Pons (tissue), 1 donor: Measurements from ENCODE around the gene PITRM1.
A peak's percentile ranks its signal among the peaks of the same experiment; 100 is the strongest.
"Not testable (repeated sequence)": the region's sequence is repeated elsewhere in the genome, so short reads cannot be mapped to it uniquely, and the experiment has no call there.

ENCODE experiments used
- DNase-seq: peaks from one replicate; pipeline ENCODE4 v3.0.0-alpha.2; 2016; ENCODE audit warnings: low spot score

Gene PITRM1

DNA sequence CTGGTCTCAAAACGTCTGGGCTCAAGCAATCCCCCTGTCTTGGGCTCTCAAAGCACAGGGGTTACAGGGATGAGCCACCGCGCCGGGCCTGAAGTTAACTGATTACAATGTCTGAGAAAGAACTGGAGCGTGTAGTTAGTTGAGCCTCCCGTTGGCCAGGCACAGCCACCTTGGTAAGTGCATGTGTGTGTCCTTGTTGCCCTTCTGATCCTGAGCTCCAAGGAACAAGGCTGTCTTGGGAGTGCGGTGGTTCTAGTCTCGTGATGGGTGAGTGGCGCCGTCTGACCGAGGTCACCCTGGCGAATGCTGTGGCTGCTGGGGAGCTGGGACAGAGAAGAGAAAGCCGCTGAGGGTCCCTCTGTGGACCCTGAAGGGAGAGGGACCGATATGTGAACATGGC is 50.5 kb downstream of the PITRM1 start:
- no peak for DNase-seq

DNA sequence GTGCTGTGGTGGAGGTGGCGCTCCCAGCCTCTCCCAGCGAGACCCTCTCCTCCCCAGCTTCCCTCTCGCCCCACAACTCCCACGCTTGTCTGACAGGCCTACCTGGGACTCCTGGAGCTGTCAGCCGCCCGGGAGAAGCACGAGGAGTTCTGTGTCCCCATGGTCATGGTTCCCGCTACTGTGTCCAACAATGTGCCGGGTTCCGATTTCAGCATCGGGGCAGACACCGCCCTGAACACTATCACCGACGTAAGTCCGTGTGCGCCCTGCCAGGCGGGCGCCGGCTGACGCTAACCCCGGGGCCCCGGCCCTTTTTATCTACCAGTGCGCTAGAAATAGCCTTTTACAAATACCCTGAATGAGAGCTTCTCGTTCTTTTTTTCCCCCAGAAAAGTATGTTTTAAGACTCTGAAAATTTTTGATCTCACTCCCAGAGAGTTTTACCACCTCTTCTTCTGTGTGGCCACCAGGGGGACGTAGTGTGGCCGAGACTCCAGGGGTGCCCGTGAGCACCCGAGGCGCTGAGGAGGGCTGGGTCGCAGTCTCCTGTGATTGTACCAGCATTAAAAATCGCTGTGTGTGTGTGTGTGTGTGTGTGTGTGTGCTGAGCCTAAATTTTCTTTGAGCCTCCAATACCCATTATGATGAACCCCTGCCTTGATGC is 52.7 kb downstream of the PITRM1 start:
- no peak for DNase-seq

DNA sequence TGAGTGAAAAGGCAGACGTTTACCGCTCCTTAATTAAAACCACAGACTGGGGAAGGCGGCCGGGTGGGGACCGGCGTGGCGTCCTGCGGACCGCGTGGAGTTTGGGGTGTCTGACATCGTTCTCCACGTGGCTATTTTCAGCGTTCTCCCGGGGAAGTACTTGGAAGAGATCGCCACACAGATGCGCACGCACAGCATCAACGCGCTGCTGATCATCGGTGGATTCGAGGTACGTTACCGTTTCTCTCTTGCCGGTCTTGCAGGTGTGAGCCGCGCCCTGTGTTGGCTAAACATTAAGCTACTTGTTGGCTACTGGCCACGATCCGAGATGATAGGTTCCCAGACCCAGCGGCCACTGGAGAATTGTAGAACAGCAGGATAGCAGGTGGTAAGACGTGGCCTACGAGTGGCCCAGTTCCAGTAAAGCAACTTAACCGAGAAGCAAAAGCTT is 53.9 kb downstream of the PITRM1 start:
- DNase-seq, result no peak

DNA sequence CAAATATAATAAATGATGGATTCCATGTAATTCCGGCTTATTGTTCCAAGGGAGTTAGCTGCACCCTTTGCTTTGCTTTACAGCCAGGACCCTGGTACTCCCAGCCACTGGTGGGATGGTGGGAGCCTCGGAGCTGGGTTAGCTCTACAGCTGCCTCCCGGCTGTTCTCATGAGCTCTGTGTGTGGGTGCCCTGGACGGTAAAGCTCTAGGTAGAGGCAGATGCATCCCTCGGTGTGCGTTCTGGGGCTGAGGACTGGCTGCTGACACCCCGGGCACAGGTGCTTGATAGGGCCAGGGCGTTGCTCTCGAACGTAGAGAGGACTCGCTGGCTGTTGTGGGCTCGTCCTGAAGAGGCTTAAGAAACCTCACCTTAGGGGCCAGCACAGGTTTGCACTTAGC is 55.1 kb downstream of the PITRM1 start:
- no peak for DNase-seq

DNA sequence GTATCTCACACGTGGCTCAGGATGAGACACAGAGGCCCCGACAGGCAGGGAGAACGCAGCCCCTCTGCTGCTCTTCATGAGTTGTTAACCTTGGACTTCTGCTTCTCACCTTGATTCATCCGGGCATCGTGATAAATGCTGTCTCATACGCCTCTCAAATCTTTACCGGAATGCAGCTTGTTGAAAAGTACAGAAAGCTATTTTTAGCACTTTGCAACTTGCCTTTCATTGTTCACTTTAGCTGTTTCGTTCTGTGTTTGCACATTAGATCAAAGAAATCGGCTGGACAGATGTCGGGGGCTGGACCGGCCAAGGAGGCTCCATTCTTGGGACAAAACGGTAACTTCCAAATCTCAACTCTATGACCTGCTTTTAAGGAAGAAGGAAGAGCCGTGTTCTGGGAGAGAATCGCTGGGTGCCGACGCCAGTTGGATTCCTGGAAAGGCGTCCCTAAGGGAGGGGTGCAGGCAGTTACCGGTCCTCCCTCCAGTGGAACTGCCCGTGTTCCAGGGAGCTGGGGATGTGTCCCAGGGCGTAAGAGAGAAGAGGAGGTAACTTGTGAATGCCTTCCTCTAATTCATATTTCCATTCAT is 56.0 kb downstream of the PITRM1 start:
- DNase-seq, result no peak

DNA sequence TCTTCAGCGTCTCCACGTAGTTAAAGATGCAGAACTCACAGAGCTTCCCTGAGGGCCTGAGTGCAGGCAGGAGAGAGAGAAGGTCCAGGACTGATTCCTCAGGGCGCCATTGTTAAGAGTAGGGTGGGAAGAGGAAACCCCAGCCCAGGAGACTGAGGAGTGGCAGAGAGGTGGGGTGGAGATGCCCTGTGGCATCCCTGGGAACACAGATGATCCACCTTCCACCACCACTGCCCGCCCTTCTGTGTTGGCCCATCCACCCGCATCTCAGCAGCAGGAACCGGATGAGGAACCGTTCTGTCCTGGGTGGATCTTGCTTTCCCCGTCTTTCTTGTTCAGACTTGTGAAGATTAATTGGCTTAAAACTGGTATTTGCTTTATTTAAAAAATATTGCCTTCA is 56.9 kb downstream of the PITRM1 start:
- no peak for DNase-seq

DNA sequence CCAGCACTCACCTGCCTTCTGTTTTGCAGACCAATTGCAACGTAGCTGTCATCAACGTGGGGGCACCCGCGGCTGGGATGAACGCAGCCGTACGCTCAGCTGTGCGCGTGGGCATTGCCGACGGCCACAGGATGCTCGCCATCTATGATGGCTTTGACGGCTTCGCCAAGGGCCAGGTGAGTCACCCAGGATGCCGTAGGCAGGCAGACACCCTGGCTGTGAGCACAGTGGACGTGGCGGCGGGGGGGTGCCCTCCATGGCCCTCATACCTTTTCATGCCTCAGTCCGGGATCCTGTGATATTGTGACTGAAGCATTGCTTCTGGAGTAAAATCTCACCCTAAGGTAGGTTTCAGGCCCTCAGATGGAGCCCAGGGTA is 59.2 kb downstream of the PITRM1 start:
- no peak for DNase-seq

DNA sequence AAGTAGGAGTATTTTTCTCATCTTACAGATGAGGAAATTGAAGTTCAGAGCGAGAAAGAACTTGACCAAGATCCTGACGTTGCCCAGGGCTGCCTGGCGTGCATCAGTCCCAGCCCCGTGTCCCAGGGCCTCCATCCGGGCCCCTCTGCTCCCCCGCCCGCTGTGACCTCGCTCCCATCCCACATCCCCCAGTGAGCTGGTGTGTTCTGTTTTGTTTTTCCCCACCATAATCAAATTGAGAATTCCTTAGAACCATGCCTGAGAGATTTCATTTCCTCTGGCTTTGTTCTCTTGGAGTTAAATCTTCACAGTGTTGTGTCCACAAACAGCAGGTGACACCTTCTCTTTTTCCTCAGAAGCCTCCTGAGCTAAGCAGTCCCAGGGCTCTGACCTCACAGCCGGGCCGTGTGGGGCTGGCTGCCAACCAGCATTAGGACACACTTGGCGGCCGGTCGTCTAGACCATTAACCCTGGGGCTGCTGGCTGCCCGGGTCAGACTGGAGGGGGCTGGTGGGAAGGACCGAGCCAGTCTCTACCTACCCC is 60.9 kb downstream of the PITRM1 start:
- no peak for DNase-seq

DNA sequence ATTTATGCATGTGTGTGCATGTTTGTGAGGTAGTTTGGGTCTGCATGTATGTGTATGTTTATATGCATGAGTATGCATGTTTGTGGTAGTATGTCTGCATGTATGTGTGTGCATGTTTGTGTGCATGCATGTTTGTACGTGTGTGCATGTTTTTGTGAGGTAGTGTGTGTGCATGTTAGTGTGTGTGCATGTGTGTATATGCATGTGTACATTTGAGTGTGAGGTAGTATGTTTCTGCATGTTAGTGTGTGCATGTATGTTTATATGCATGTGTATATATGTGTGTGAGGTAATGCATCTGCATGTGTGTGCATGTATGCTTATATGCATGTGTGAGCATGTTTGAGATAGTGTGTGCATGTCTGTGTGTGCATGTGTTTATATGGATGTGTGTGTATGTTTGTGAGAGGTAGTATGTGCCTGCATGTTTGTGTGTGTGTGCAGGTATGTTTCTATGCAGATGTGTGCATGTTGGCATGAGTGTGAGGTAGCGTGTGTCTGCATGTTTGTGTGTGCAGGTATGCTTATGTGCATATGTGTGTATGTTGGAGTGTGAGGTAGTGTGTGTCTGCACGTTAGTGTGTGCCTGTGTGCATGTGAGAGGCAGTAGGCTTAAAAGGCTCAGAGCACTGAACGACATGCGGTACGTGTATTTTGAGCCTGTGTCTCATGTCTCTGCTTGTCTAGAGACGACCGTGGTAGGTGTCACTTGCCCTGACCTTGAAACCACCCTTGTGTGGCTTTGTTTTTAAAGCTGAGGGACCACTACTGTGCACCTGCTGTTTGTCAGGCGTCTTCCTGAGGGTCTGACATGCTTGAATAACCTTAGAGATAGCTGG is 61.6 kb downstream of the PITRM1 start:
- DNase-seq, result no peak

DNA sequence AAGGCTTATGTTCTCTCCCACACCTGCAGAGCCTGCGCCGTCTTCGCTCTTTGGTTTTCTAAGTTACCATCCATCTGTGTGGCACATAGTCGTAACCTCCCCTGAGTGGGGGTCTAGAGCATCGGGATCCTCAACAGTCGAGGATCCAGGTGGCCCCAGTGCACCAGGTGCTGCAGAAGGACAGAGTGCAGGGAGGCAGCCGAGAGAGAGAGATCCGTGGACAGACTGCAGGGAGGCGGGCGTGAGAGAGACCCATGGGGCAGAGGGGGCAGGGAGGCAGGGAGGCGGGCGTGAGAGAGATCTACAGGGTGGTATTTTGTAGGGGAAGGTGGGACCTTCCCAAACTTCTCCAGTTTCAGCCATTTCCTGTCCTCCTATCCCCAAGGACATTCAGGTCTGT is 62.9 kb downstream of the PITRM1 start:
- no peak for DNase-seq

DNA sequence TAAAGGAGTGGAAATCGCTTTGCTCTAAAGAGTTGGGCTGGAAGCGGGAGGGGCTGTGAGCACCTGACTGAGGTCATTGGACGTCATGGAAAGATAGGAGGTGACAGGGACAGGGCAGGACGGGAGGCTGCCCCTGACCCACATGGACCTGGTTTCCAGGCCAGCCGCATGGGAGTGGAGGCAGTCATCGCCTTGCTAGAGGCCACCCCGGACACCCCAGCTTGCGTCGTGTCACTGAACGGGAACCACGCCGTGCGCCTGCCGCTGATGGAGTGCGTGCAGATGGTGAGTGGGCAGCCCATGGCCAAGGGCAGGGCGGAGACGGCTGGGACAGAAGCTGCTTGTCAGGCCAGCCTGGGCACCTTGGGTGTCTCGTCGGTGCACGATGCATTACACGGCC is 63.4 kb downstream of the PITRM1 start:
- no peak for DNase-seq

DNA sequence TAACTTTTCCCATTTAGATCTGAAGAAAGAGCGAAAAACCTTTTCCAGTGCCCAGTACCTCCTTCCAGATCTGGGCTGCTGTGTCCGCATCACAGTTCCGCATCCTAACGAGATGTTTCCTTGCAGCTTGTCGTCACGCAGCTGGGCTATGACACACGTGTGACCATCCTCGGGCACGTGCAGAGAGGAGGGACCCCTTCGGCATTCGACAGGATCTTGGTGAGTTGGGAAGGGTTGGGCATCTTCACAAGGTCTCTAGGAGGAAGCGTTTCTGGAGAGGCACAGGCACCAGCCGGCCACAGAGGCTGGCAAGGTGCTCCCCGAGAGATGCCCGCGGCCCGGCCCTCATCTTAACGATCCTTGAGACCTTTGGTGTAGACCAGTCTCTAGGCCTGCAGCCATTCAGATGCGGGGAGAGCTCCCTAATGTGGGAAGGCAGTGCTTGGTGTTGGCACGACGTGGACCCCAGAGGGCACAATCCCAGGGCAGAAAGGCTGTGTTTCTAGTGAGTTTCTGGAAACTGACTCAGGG is 63.9 kb downstream of the PITRM1 start:
- DNase-seq, result no peak

DNA sequence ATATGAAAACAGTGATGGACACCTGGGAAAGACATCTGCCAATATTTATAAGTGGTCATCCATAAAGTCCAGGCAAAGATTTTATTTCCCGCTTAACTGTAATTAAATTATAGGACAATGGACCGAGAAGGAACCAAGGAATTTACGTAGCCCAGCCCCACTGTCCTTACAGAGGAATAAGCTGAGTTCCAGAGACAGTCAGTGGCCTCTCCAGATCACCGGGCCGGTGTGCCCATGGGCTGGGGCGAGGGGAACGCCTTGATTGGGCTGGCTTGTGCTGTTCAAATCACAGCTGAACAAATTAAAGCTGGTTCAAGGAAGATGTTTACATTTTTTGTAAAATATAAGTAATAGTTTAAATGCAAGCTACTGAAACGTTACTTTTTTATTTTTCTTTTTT is 64.5 kb downstream of the PITRM1 start:
- DNase-seq, result no peak

DNA sequence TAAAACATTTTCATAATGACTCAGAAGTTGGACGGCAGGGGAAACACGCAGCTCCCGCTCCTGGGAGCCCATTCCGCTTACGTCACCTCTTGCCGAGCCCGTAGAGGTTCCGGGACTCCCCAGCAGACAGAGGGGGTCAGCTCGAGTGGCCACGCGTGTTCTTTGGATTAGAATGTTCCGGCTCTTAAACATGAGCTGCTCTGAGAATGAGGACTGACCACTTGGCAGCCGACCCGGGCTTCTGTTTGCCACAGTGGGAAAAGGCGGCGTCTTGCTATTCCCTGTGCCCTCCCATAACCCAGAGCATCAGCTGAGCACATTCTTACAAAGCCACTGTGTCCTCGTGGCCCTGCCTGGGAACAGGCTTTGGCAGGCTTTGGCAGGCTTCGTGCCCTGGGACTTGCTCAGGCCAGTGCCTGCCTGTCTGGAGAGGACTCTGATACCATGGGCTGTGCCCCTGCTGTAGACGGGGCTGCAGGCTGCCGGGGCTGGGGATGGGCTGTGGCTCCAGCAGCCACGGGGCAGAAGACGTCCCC is 65.1 kb downstream of the PITRM1 start:
- DNase-seq, result peak; percentile 95

DNA sequence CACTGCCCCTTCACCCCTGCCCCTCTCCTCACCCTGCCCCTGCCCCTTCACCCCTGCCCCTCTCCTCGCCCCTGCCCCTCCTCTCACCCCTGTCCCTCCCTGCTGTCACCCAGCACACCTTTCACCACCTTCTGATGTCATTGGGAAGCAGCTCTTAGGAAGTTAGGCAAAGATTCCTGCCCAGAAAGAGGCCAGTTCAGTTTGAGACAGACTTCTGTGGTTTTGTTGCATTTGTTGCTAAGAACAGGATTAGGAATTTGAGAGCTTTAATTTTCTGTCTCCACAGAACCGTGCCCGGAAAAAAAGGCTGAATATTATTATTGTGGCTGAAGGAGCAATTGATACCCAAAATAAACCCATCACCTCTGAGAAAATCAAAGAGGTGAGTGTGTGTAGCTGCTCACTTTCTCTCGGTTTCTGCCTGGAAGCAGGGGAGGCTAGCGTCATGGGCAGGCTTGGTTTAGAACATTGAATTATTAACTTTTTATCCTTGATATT is 65.6 kb downstream of the PITRM1 start:
- peak; percentile 21 for DNase-seq

DNA sequence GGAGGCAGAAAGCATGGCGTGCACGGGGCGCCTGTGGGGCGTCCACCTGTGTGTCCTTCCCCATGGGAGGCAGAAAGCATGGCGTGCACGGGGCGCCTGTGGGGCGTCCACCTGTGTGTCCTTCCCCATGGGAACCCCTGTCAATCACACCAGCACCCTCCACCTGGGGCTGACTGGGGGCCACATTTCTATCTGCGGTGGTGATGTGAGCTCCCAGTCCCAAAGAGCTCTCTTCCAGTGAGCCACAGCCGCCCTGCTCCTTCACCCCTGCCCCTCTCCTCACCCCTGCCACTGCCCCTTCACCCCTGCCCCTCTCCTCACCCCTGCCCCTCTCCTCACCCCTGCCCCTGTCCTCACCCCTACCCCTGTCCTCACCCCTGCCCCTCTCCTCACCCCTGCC is 66.3 kb downstream of the PITRM1 start:
- not testable (repeated sequence) for DNase-seq

DNA sequence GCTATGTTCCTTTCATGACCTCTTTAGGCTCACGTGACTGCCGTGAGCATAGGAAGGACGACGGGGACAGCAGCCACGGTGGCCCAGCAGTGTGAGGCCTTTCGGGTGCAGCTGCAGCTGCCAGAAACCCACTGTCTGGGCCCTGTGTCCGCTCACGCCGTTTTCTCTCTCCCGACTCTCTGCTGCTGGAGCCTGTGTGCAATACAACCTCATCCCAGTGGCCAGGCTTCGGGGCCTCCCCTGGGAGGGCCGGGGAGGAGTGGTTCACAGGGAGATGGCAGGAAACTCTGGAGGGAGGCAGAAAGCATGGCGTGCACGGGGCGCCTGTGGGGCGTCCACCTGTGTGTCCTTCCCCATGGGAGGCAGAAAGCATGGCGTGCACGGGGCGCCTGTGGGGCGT is 66.7 kb downstream of the PITRM1 start:
- no peak for DNase-seq

DNA sequence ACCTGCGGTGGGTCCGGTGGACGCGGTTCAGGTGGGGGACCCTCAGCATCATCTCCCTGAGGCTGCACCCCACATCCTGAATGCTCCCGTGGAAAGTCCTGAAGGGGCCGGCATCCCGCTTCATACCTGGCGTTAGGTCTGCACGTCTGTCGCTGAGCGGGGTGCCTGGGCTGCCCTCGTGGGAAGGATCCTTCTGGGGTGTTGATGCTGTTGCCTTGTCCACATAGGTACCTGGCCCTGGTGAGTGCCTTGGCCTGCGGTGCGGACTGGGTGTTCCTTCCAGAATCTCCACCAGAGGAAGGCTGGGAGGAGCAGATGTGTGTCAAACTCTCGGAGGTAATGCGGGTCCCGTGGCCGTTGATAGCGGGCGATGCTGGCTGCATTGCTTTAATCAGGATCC is 67.4 kb downstream of the PITRM1 start:
- no peak for DNase-seq

DNA sequence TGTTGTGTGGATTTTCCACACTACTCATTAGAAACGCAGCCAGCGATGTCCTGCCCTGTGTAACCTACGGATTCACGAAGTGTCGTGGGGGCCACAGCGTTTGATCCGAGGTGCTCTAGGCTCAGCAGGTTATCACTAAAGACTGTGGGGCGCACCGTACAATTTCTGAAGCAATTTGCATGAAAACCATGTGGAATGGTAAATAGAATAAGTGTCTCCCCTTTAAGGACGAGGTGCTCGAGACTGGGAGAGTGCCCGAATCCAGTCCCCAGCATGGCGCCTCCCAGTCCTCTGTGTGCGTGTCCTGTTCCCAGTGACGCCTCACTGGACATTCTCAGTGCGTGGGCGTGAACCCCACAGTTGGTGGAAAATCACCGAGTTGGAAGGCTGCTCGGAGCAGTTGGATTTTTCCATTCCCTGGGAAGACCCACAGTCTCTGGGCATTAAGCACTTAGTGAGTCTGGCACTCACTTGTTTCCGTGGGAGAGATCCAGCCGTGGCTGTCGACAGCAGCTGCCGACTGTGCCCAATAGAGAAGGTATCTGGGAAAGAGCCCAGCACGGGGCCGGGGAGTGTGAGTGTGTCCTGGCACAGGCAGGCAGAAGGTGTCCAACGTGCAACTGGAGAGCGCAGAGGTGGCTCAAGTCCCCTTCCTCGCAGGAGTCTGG is 68.2 kb downstream of the PITRM1 start:
- DNase-seq, result peak; percentile 53

DNA sequence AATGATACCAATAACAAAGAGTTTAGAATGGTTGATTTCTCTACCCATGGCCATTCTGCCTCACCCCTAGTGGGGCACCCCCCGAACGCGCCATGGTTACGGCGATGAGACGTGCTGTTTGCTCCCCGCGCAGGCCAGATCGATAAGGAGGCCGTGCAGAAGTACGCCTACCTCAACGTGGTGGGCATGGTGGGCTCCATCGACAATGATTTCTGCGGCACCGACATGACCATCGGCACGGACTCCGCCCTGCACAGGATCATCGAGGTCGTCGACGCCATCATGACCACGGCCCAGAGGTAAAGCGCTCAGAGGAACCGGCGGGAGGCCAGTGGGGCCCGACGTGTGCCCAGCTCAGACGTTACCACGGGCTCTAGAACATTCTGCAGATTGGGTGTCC is 68.9 kb downstream of the PITRM1 start:
- no peak for DNase-seq

DNA sequence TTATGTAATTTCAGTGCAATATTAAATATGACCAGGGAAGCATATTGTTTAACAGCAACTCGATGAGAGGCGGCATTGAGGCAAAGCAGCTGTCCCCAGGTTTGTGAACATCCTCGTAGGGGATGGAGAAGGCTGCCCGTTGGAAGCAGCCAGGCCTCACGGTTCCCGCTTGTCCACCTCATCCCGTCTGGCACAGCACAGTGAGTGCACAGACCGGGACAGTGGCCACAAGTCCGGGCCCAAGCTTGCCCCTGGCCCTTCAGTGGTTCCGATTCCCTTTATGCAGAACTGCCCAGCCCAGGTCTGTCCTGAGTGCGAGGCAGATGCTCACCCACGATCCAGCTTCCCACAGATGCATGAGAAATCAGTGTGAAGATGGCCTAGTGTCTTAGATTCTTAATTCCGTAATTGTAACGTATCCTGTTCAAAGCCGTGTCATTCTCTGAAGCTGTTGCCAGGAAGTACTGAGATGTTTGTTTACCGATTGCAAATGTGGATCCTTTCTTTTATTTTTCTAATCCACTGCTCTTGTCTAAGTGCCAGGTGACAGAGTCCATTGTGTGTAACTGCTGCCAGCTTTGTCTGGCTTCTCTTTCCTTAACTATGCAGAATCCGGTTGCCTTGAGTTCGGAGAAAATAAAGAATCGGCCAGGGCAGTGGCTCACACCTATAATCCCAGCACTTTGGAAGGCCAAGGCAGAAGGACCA is 69.7 kb downstream of the PITRM1 start:
- peak; percentile 59 for DNase-seq
